HepG2 (cell line): Measurements from ENCODE around the gene TREM1. TPM values are rescaled to one million over a fixed set of nuclear protein-coding genes. Genes with fewer than 3 reads are reported as not detected.

ENCODE experiments used
- ATAD3A ChIP-seq: sonication (generic); formaldehyde crosslinking; IDR thresholded peaks from 2 replicates; pipeline ENCODE4 v1.4.0; 2020; ENCODE audit warnings: missing genetic modification reagents
- DMAP1 ChIP-seq: IDR thresholded peaks from 2 replicates; pipeline ENCODE4 v1.6.1; 2016
- MYNN ChIP-seq: sonication (generic); formaldehyde crosslinking; IDR thresholded peaks from 2 replicates; pipeline ENCODE4 v1.4.0; 2020; ENCODE audit warnings: mild to moderate bottlenecking, low read depth, missing genetic modification reagents
- NCOA5 ChIP-seq: sonication (generic); formaldehyde crosslinking; IDR thresholded peaks from 2 replicates; pipeline ENCODE4 v1.4.0; 2020; ENCODE audit warnings: missing genetic modification reagents
- ZNF138 ChIP-seq: sonication (generic); formaldehyde crosslinking; IDR thresholded peaks from 2 replicates; pipeline ENCODE4 v1.5.0; 2020; ENCODE audit warnings: mild to moderate bottlenecking, low read depth, missing genetic modification reagents
- ZNF619 ChIP-seq: sonication (generic); formaldehyde crosslinking; IDR thresholded peaks from 2 replicates; pipeline ENCODE4 v1.4.0; 2020; ENCODE audit warnings: mild to moderate bottlenecking, missing genetic modification reagents
- polyA plus RNA-seq, 8 experiments: library from polyadenylated mRNA; depleted of rRNA in 3 of 8; stranded (reverse) in 7 of 8; unstranded in 1 of 8; fragments of >200 nt; fragmentation: Illumina TruSeq in 4 of 8; extraction: Trizol in 4 of 8; gene quantifications; 2 replicates each; pipeline versions ENCODE4 v1.2.1 to v1.2.3, GENCODE V29; 2011 to 2016; ENCODE audit warnings: low read depth in 4 of 8, missing spikeins in 1 of 8, mixed read lengths in 1 of 8; ENCODE audit not compliant: insufficient read depth in 1 of 8
- total RNA-seq, 5 experiments: library from RNA; depleted of rRNA; stranded (reverse); fragments of >200 nt; fragmentation: Illumina TruSeq; extraction: Trizol; gene quantifications; 2 replicates each; pipeline ENCODE4 v1.2.3, GENCODE V29; 2016; ENCODE audit warnings: low read depth in 1 of 5
- TF ChIP-seq, protein P1 (sequence below), 2 experiments: sonication (generic) in 1 of 2; formaldehyde crosslinking in 1 of 2; IDR thresholded peaks; 2 replicates each; pipeline versions ENCODE4 v1.6.1 to v1.9.0; 2014 to 2022; ENCODE audit warnings: antibody characterized with exemption in 1 of 2, borderline replicate concordance in 1 of 2, inconsistent platforms in 1 of 2, low read depth in 1 of 2, missing genetic modification reagents in 1 of 2
- TF ChIP-seq, protein P2 (sequence below): sonication (generic); formaldehyde crosslinking; conservative IDR thresholded peaks from 2 replicates; pipeline ENCODE4 v1.8.0; 2022; ENCODE audit warnings: mild to moderate bottlenecking, moderate library complexity, missing genetic modification reagents

The TREM1 gene
- total and polyA plus RNA-seq, 2 of the 13 experiments (the other 11 are each of a cell fraction or from before 2014, with no cell fraction given) = 0.49 TPM; not detected in 1

DNA sequence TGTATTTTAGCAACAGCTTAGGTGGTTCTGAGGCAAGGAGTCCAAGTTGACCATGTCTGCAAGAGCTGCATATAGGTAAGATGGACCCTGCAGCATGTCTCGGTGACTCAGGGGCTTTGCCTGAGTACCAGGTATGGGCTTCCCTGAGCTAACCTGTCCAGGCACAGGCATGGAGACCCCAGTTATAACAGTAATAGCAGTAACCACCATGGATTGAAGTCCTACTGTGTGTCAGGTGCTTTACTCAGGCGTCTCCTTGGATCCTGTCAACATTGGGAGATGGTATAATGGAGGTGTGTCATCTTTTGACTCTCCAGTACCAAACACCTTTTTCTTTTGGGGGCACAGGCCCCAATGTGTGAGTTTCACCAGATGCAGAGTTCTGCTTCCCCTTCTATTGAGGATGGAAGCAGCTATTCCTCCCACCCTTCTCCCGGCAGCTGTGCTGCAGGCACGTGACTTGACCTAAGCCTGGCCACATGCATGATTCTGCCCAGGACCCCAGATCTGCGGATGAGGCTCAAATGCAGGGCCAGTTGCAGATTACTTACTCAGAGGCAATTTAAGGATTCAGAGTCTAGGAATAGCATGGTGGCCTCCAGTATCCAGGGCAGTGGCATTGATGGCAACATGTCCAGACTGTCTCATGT is 13.8 kb downstream of the TREM1 start (continued):
- TF ChIP-seq, protein P1, sequence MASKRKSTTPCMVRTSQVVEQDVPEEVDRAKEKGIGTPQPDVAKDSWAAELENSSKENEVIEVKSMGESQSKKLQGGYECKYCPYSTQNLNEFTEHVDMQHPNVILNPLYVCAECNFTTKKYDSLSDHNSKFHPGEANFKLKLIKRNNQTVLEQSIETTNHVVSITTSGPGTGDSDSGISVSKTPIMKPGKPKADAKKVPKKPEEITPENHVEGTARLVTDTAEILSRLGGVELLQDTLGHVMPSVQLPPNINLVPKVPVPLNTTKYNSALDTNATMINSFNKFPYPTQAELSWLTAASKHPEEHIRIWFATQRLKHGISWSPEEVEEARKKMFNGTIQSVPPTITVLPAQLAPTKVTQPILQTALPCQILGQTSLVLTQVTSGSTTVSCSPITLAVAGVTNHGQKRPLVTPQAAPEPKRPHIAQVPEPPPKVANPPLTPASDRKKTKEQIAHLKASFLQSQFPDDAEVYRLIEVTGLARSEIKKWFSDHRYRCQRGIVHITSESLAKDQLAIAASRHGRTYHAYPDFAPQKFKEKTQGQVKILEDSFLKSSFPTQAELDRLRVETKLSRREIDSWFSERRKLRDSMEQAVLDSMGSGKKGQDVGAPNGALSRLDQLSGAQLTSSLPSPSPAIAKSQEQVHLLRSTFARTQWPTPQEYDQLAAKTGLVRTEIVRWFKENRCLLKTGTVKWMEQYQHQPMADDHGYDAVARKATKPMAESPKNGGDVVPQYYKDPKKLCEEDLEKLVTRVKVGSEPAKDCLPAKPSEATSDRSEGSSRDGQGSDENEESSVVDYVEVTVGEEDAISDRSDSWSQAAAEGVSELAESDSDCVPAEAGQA (IDR thresholded peaks at IDR 0.05; ENCODE audit: low read depth) = no peak
- TF ChIP-seq, protein P1 (CRISPR knock-in tag; IDR thresholded peaks at IDR 0.05; ENCODE audit: borderline replicate concordance) = no peak
- TF ChIP-seq NCOA5 (no peak), ATAD3A (CRISPR knock-in tag) (no peak), MYNN (CRISPR knock-in tag) (no peak), ZNF138 (CRISPR knock-in tag) (no peak), DMAP1 (CRISPR knock-in tag) (no peak), ZNF619 (no peak)
- TF ChIP-seq, protein P2, sequence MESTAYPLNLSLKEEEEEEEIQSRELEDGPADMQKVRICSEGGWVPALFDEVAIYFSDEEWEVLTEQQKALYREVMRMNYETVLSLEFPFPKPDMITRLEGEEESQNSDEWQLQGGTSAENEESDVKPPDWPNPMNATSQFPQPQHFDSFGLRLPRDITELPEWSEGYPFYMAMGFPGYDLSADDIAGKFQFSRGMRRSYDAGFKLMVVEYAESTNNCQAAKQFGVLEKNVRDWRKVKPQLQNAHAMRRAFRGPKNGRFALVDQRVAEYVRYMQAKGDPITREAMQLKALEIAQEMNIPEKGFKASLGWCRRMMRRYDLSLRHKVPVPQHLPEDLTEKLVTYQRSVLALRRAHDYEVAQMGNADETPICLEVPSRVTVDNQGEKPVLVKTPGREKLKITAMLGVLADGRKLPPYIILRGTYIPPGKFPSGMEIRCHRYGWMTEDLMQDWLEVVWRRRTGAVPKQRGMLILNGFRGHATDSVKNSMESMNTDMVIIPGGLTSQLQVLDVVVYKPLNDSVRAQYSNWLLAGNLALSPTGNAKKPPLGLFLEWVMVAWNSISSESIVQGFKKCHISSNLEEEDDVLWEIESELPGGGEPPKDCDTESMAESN (CRISPR knock-in tag) = no peak
